ENCODE results near the gene ADAMTS13. TPM values are rescaled to one million over a fixed set of nuclear protein-coding genes. Genes with fewer than 3 reads are reported as not detected.

The ADAMTS13 gene
- total RNA-seq, 4 donors from 2014 or later = 0.94 to 2.7 (median 2.1) TPM

GRCh38 chr9:133495327-133496293, 73.4 kb downstream of the ADAMTS13 start:
- TF ChIP-seq POLR2A (IDR thresholded peaks at IDR 0.05) = no peak
- no peak for TF ChIP-seq POLR2AphosphoS5 (IDR thresholded peaks at IDR 0.05)
- TF ChIP-seq CTCF (IDR thresholded peaks at IDR 0.05) = no peak
- no peak for TF ChIP-seq EP300 (IDR thresholded peaks at IDR 0.05)
- no peaks in the 10 kb centered on the region for H3K9me3 ChIP-seq
- ATAC-seq = no peak
- H3K27ac ChIP-seq = no peak overlapping the region
- H3K27me3 ChIP-seq = peaks cover 62% of the 10 kb centered on the region
- no peak overlapping the region for H3K4me3 ChIP-seq
- peaks cover 0 to 21% (median 8%) of the 10 kb centered on the region in 3 donors for H3K4me1 ChIP-seq
- 90 to 100% methylated on average over 1 to 10 of the region's 24 CpGs for WGBS, 2 donors (ENCODE audit: low coverage in 1 of 2)
- H3K36me3 ChIP-seq = no peaks in the 10 kb centered on the region

- peaks cover 0 to 11% (median 0%) of the 10 kb centered on the region in 3 donors for H3K9me3 ChIP-seq
- TF ChIP-seq CTCF (IDR thresholded peaks at IDR 0.05) (no peak), EP300 (IDR thresholded peaks at IDR 0.05) (no peak), POLR2A (IDR thresholded peaks at IDR 0.05) (no peak)
- WGBS, 2 donors (ENCODE audit: low coverage in 1 of 2) = 73 to 76% methylated on average over 4 to 5 of the region's 35 CpGs
- ATAC-seq = no peak
- peaks cover 65% of the 10 kb centered on the region for H3K27me3 ChIP-seq
- no peak overlapping the region for H3K27ac ChIP-seq
- H3K4me3 ChIP-seq = no peak overlapping the region
- no peaks in the 10 kb centered on the region for H3K36me3 ChIP-seq
- peaks cover 0 to 14% (median 7%) of the 10 kb centered on the region in 3 donors for H3K4me1 ChIP-seq
These were observed 75.0 kb downstream of the ADAMTS13 start for GRCh38 chr9:133496861-133497842.

GRCh38 chr9:133499132-133499891, 77.1 kb downstream of the ADAMTS13 start:
- H3K9me3 ChIP-seq = peaks cover 0 to 15% (median 0%) of the 10 kb centered on the region in 3 donors
- H3K36me3 ChIP-seq = no peaks in the 10 kb centered on the region
- H3K27me3 ChIP-seq = peaks cover 53% of the 10 kb centered on the region
- H3K27ac ChIP-seq = no peak overlapping the region
- peaks cover 0 to 5% (median 0%) of the 10 kb centered on the region in 3 donors for H3K4me1 ChIP-seq
- peak; percentile 52 for ATAC-seq
- no peak for TF ChIP-seq EP300 (IDR thresholded peaks at IDR 0.05)
- peak; percentile 30 for TF ChIP-seq POLR2AphosphoS5 (IDR thresholded peaks at IDR 0.05)
- TF ChIP-seq POLR2A (IDR thresholded peaks at IDR 0.05) = no peak
- 31 to 40% methylated on average over 1 to 3 of the region's 19 CpGs for WGBS, 2 donors (ENCODE audit: low coverage in 1 of 2)
- H3K4me3 ChIP-seq = no peak overlapping the region

GRCh38 chr9:133499892-133500270, 77.7 kb downstream of the ADAMTS13 start:
- TF ChIP-seq POLR2AphosphoS5 (IDR thresholded peaks at IDR 0.05) (no peak), POLR2A (IDR thresholded peaks at IDR 0.05) (no peak), CTCF (IDR thresholded peaks at IDR 0.05) (no peak), EP300 (IDR thresholded peaks at IDR 0.05) (no peak)
- Histone ChIP-seq H3K4me3 (no peak overlapping the region), H3K9me3 (peaks cover 0 to 15% (median 0%) of the 10 kb centered on the region in 3 donors), H3K36me3 (no peaks in the 10 kb centered on the region), H3K27ac (no peak overlapping the region), H3K27me3 (peaks cover 50% of the 10 kb centered on the region), H3K4me1 (peaks cover 0 to 5% (median 0%) of the 10 kb centered on the region in 3 donors)
- no peak for ATAC-seq
- 80 to 94% methylated on average over 1 to 8 of the region's 12 CpGs for WGBS, 2 donors (ENCODE audit: low coverage in 1 of 2)

Data from gastroesophageal sphincter (tissue), 4 donors.